HG03097 (cell line): Measurements from ENCODE around the gene PKMYT1.
A peak's percentile ranks its signal among the peaks of the same experiment; 100 is the strongest.

Experiments
- ATAC-seq: cut with Tn5 transposase; IDR thresholded peaks from one replicate; pipeline ENCODE4 v1.9.1; 2021; ENCODE audit not compliant: unreplicated experiment, low FRiP score

Gene PKMYT1

GRCh38 chr16:3019594-3020246 is 39.5 kb upstream of the PKMYT1 start:
- ATAC-seq: no peak

DNA sequence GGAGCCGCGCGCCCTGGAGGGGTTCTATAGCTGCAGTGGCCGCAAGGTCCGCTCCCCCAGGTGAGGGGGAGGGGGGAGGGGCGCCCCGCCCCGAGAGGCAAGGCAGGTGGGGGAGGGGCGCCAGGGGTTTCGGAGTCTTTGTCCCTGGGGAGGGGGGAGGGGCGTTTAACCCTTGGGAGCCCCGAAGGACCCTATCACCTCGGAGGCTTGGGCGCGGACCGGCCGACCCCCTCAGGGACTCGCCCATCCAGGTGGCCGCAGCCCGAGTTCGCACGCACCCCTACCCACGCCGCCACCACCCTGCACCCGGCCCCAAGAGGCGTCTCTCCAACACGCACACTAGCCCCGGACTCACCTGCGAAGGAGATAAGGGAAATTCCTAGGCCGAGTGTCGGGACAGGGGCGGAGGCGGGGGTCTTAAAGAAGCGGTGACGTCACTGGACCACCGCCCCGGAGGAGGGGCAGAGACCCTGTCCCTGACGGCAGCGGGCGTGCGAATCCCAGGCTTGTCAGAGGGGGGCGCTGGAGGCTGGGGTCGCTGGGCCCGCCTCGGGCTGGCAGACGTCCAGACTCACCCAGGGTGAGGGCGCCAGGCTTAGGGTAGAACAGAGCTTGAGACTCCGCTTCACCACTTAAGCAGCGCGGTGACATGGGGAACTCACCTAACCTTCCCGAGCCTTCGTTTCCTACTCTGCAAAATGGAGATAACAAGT is 37.7 kb upstream of the PKMYT1 start, which contains the start of gene CLDN6:
Gene CLDN6 (minus strand): TSS at position 390 of the 713 bp plus-strand sequence. CDS start 2,162 bp downstream, outside the sequence.
- ATAC-seq: no peak

GRCh38 chr16:3017344-3017743 is 37.1 kb upstream of the PKMYT1 start:
- ATAC-seq: no peak

DNA sequence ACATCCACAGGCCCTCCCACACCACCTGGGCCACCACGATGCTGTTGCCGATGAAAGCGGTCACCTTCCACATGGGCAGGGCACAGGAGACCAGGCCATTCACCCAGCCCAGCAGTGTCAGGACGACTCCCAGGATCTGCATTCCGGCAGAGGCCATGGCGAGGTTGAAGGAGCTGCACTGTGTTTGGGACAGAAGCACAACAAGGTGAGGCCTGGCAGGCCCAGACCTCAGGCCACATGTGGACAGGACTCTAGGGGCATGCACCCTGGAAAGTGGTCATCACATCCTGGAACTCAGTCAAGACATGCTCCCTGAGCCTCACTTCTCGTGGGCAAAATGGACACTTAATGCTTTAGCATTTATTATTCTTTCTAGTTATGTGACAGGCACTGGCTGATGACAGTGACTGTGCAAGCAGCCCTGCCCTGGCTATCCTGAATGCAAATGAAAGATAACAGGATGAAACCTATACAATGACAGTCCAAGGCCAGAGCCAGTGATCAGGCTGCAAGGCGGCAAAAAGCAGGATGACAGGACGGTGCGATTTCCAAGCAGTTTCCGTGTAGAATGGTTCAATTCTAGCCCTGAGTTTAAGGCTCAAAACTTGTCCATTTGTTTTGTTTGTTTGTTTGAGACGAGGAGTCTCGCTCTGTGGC is 35.7 kb upstream of the PKMYT1 start:
- no peak for ATAC-seq

GRCh38 chr16:3014971-3015370 is 34.7 kb upstream of the PKMYT1 start:
- ATAC-seq: no peak

DNA sequence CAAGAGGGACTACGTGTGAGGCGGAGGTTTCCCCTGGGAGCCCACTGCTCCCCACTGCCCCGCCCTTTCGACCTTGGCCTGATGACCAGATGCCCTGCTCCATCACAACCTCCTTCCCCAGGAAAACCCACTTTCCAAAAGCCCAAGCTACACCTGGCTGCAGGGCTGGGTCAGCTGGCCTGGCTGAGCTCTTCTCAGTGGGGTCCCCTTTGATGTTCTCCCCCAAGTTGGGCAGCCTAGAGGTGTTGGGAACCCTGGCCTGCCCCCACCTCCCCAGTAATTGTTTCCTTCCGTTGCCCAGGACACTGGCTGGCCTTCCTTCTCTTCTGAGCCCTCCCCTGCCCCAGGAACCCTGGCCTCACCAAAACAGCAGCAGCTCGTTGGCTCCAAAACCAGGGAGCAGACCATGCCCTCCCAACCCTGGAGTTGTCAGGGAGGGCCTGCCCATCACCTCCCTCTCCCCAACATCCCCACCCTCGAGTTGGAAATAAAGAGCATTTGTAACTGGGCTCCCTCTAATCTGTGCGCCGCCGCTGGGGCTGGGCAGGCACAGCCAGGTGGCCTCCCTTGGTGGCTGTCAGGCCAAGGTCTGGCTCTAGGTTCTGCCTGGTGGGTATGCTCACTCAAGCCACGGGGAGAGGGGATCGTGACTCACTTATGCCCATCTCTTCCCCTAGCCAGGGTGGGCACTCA is 33.9 kb upstream of the PKMYT1 start:
- no peak for ATAC-seq

- no peak for ATAC-seq
Measured at GRCh38 chr16:3013491-3013951, 33.3 kb upstream of the PKMYT1 start.

DNA sequence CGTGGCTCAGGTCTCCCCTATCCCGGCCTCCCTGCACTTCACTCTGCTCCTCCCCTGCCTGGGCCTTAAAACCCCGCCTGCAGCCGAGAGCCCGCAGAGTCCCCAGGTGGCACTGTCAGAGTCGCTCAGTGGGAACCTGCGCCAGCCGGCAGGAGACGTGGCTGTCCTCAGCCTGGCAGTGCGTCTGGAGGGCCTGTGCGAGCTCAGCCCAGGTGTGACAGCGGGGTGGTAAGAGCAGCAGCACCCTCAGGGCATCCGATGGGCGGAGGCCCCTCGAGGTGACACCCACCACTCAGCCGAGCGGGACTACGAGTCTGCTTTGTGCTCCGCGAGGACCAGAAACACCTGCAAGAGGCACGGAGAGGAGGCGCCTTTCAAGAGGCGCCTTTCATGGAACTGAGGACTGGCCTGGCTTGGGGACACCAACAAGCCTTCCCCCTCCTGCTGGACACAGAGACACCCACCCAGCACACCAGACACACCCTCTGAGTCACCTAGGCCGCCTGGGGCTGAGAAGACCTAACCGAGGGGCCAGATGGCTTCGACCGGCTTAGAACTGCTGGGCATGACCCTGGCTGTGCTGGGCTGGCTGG is 32.7 kb upstream of the PKMYT1 start, which contains the start of gene CLDN9:
Gene CLDN9 (plus strand): TSS at position 96 of the 593 bp plus-strand sequence. CDS start 440 bp downstream, at position 536.
- ATAC-seq: no peak

- no peak for ATAC-seq
Measured at GRCh38 chr16:3012246-3012645, 32.0 kb upstream of the PKMYT1 start.

GRCh38 chr16:3010510-3010909 is 30.3 kb upstream of the PKMYT1 start:
- no peak for ATAC-seq

- ATAC-seq: no peak
Measured at GRCh38 chr16:3009568-3010390, 29.5 kb upstream of the PKMYT1 start.

DNA sequence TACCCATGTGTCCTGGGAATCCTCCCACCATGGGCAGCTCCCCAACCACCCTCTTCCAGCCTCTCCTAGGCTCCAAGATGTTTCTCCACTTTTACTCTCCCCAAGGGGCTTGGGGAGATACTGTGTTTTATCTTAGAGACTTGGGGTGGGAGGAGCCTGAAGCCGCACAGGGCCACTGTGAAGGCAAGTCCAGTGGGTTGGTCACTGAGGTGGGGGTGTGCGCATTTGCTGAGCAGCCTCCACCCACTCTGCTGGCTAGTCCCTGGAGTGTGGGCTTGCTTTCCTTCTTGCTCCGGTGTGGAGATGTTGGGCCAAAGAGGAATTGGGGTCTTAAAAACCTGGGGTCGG is 28.4 kb upstream of the PKMYT1 start:
- ATAC-seq: no peak

- no peak for ATAC-seq
Measured at GRCh38 chr16:3007957-3008689, 27.9 kb upstream of the PKMYT1 start.

- ATAC-seq: no peak
Measured at GRCh38 chr16:3007059-3007956, 27.1 kb upstream of the PKMYT1 start.

GRCh38 chr16:3004781-3005284 is 24.6 kb upstream of the PKMYT1 start:
- ATAC-seq: no peak

DNA sequence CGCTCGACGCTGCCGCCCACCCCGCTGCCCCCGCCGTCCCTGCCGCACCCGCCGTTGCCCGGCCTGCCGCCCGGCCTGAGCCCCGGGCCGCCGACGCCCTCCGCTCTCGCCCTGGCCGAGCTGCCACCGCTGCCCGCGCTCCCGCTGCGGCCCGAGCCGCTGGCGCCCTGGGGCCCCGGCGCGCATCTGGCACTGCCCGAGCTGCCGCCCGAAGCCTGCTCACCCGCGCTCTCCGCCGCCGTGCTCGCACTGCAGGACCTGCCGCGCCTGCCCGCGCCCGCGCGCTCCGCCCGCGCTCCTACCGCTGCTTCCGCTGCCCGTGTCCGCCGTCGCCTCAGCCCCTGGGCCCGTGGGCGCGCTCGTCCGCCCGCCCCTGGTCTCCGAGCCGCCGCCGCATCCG is 24.1 kb upstream of the PKMYT1 start:
- ATAC-seq: peak; percentile 16

DNA sequence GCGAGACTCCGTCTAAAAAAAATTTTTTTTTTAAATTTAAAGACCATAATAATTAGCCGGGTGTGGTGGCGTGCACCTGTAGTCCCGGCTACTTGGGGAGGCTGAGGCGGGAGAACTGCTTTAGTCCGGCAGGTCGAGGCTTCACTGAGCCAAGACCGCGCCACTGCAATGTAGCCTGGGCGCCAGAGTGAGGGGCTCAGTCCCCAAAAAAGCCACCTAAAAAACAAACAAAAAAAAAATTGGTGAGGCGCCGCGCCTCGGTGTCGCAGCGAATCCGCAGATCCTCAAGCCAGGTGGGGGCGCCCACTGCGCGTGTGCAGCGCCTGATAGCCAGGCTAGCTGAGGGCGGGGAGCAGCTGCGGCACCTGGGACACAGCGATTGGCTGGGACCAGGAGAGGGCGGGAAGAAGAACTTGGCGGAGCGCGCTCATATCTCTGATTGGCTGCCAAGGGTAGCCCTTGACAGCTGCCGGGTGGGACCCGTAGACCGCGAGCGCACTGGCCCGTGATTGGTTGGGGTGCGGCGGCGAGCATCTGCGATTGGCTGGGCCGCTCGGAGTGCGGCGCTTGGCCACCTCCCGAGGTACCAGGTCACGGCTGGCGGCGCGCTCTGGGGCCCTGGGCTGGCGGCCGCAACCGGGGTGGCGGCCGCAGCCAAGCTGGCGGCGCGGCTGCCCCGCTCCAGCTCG is 23.5 kb upstream of the PKMYT1 start:
- peak; percentile 91 for ATAC-seq
